ENCODE results near the gene HERC6. TPM values are rescaled to one million over a fixed set of nuclear protein-coding genes. Genes with fewer than 3 reads are reported as not detected.

The HERC6 gene
- total RNA-seq, 4 donors from 2014 or later = 20.7 to 41.1 (median 28.7) TPM

DNA sequence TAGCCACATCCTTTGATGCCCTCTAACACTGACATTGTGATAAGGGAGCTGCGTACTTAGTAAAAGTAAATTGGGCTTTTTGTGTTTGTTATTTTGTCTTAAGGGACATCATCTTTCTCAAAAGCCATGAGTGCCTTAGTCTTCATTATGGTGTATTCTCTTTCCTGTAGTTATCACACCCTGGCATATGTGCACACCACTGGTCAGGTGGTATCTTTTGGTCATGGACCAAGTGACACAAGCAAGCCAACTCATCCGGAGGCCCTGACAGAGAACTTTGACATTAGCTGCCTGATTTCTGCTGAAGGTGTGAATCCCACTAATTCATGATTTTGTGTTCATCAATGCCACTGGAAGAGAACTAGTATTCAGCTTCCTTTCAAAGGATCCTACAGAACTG lies 18.0 kb downstream of the HERC6 start:
- intact Hi-C loops (cut with DNase I) = no loop called here
- Histone ChIP-seq H3K9me3 (no peaks in the 10 kb centered on the region), H3K36me3 (peaks cover 0 to 94% (median 4%) of the 10 kb centered on the region in 3 donors), H3K27ac (no peak overlapping the region), H3K4me1 (no peaks in the 10 kb centered on the region), H3K4me3 (no peak overlapping the region), H3K27me3 (no peaks in the 10 kb centered on the region)
- no peak for TF ChIP-seq POLR2A (IDR thresholded peaks at IDR 0.05)
- TF ChIP-seq, protein P1, sequence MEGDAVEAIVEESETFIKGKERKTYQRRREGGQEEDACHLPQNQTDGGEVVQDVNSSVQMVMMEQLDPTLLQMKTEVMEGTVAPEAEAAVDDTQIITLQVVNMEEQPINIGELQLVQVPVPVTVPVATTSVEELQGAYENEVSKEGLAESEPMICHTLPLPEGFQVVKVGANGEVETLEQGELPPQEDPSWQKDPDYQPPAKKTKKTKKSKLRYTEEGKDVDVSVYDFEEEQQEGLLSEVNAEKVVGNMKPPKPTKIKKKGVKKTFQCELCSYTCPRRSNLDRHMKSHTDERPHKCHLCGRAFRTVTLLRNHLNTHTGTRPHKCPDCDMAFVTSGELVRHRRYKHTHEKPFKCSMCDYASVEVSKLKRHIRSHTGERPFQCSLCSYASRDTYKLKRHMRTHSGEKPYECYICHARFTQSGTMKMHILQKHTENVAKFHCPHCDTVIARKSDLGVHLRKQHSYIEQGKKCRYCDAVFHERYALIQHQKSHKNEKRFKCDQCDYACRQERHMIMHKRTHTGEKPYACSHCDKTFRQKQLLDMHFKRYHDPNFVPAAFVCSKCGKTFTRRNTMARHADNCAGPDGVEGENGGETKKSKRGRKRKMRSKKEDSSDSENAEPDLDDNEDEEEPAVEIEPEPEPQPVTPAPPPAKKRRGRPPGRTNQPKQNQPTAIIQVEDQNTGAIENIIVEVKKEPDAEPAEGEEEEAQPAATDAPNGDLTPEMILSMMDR (IDR thresholded peaks at IDR 0.05) = no peak
- WGBS, 2 donors = 87 to 92% methylated on average over 2 of the region's 2 CpGs
- no peak for DNase-seq

DNA sequence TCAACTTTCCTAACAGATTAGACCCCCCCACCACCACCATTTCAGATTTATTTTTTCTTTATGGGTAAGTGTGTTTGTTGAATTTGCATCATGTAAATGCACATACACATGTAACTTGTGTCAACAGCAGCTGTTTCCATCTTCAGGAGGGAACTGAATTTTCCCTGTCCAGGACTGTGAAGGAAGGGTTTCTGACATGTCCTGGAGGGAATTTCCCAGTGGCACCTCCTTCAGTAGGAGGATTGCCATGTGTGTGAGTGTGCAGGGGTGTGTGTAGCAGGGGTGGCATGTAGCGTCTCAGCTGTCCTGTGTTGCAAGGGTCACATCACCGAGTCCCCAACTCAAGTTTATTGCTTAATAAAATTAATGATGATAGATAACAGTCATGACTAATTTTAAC lies 19.7 kb downstream of the HERC6 start:
- no peak overlapping the region for H3K4me3 ChIP-seq
- intact Hi-C loops (cut with DNase I) = no loop called here
- H3K36me3 ChIP-seq = peaks cover 0 to 86% (median 4%) of the 10 kb centered on the region in 3 donors
- H3K9me3 ChIP-seq = no peaks in the 10 kb centered on the region
- TF ChIP-seq POLR2A (IDR thresholded peaks at IDR 0.05) = no peak
- TF ChIP-seq, protein P1 (IDR thresholded peaks at IDR 0.05) = no peak
- H3K4me1 ChIP-seq = no peaks in the 10 kb centered on the region
- WGBS, 2 donors = 83 to 100% methylated on average over 1 to 2 of the region's 2 CpGs
- H3K27me3 ChIP-seq = no peaks in the 10 kb centered on the region
- no peak for DNase-seq
- H3K27ac ChIP-seq = no peak overlapping the region

DNA sequence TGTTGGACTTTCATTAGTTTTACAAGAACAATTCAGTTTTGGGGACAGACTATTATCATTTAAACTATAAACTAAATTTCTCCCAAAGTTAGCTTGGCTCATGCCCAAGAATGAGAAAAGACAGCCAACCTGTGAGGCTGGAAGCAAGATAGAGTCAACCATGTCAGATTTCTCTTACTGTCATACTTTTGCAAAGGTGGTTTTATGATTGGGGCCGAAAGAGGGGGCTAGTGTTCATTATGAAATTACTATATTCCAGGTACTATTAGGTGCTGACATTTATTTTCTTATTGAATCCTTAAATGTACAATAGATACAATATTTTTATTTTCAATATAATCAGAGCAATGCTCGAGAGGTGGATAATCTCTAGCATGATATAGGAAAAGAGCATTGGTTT lies 30.6 kb downstream of the HERC6 start:
- TF ChIP-seq, protein P1 (IDR thresholded peaks at IDR 0.05) = no peak
- TF ChIP-seq POLR2A (IDR thresholded peaks at IDR 0.05) = no peak
- intact Hi-C loops (cut with DNase I) = no loop called here

DNA sequence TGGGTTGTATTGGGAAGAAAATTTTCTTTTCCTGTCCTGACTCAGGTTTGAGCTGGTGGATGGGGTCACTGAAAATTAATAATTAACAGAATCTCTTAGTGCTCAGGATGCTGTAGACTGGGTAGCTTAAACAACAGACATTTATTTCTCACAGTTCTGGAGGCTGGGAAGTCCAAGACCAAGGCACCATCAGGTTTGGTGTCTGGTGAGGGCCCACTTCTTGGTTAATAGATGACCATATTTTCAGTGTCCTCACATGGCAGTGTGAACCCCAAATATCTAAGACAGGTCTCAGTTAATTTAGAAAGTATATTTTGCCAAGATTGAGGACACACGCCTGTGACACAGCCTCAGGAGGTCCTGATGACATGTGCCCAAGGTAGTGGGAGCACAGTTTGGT lies 31.1 kb downstream of the HERC6 start:
- no peak for TF ChIP-seq POLR2A (IDR thresholded peaks at IDR 0.05)
- TF ChIP-seq, protein P1 (IDR thresholded peaks at IDR 0.05) = no peak
- DNase-seq = no peak
- H3K27ac ChIP-seq = no peak overlapping the region
- H3K4me1 ChIP-seq = no peaks in the 10 kb centered on the region
- H3K9me3 ChIP-seq = no peaks in the 10 kb centered on the region
- no peak overlapping the region for H3K4me3 ChIP-seq
- H3K36me3 ChIP-seq = peaks cover 0 to 95% (median 0%) of the 10 kb centered on the region in 3 donors
- WGBS, 2 donors = 100% methylated on average over 1 of the region's 1 CpG
- no peaks in the 10 kb centered on the region for H3K27me3 ChIP-seq
- intact Hi-C loops (cut with DNase I) = no loop called here

More for the DNA sequence above, 30.6 kb downstream of the HERC6 start:
- H3K27ac ChIP-seq = no peak overlapping the region
- H3K36me3 ChIP-seq = peaks cover 0 to 95% (median 0%) of the 10 kb centered on the region in 3 donors
- no peak for DNase-seq
- H3K9me3 ChIP-seq = no peaks in the 10 kb centered on the region
- H3K4me3 ChIP-seq = no peak overlapping the region
- H3K4me1 ChIP-seq = no peaks in the 10 kb centered on the region
- 92 to 98% methylated on average over 2 of the region's 2 CpGs for WGBS, 2 donors
- H3K27me3 ChIP-seq = no peaks in the 10 kb centered on the region

DNA sequence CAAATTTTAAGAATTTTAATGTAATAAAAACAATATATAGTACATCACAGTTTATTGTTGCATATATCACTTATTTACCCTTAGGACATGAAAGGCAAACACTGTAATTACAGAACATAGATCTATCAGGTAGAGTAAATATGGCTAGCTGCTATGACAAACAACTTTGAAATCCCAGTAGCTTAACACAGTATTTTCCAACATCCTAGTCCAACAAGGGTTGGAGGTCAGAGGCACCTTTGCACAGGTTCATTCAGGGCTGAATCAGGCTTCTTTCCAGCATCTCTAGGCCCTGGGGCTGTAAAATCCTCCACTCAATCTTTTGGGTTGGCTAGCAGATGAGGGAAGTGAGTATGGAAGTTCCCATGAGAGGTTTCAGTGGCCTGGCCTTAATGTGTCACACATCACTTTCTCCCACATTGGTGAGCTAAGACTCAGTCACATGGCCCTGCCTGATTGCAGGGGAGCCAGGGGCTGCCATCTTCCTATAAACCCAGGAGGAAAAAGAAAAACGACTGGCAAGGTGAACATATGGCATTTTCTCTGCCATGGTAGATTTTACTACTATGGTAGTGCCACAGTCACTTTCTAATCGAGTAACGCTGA lies 32.9 kb downstream of the HERC6 start:
- Histone ChIP-seq H3K4me1 (no peaks in the 10 kb centered on the region), H3K27me3 (no peaks in the 10 kb centered on the region), H3K27ac (no peak overlapping the region), H3K9me3 (no peaks in the 10 kb centered on the region), H3K36me3 (peaks cover 0 to 86% (median 0%) of the 10 kb centered on the region in 3 donors), H3K4me3 (no peak overlapping the region)
- no peak for TF ChIP-seq POLR2A (IDR thresholded peaks at IDR 0.05)
- TF ChIP-seq, protein P1 (IDR thresholded peaks at IDR 0.05) = no peak
- WGBS, 2 donors = 83 to 86% methylated on average over 3 of the region's 3 CpGs
- DNase-seq = no peak
- intact Hi-C loops (cut with DNase I) = no loop called here
